Measurements from ENCODE around the gene TM9SF4. TPM values are rescaled to one million over a fixed set of nuclear protein-coding genes. Genes with fewer than 3 reads are reported as not detected.
A peak's percentile ranks its signal among the peaks of the same experiment; 100 is the strongest.
"Not testable (repeated sequence)": the region's sequence is repeated elsewhere in the genome, so short reads cannot be mapped to it uniquely, and the experiment has no call there.

TM9SF4 gene
- polyA plus RNA-seq, 4 donors: 67.1 to 69.1 (median 67.9) TPM

- no peak for DNase-seq (ENCODE audit: low read depth in 4 of 4, low spot score in 3 of 4)
Measured at GRCh38 chr20:32153771-32154170, 44.3 kb downstream of the TM9SF4 start.

- DNase-seq (ENCODE audit: low read depth in 4 of 4, low spot score in 3 of 4): peak; percentile 23 to 40 (median 36)
Measured at GRCh38 chr20:32155017-32155981, 45.8 kb downstream of the TM9SF4 start.

- no peak for DNase-seq (ENCODE audit: low read depth in 4 of 4, low spot score in 3 of 4)
Measured at GRCh38 chr20:32157611-32158010, 48.1 kb downstream of the TM9SF4 start.

GRCh38 chr20:32158351-32158750 lies 48.8 kb downstream of the TM9SF4 start:
- DNase-seq (ENCODE audit: low read depth in 4 of 4, low spot score in 3 of 4): no peak

GRCh38 chr20:32158943-32159660 lies 49.6 kb downstream of the TM9SF4 start:
- no peak for DNase-seq (ENCODE audit: low read depth in 4 of 4, low spot score in 3 of 4)

- DNase-seq (ENCODE audit: low read depth in 4 of 4, low spot score in 3 of 4): no peak
Measured at GRCh38 chr20:32159766-32160221, 50.3 kb downstream of the TM9SF4 start.

GRCh38 chr20:32160341-32160740 lies 50.8 kb downstream of the TM9SF4 start:
- no peak for DNase-seq (ENCODE audit: low read depth in 4 of 4, low spot score in 3 of 4)

- DNase-seq (ENCODE audit: low read depth in 4 of 4, low spot score in 3 of 4): no peak
Measured at GRCh38 chr20:32162351-32162750, 52.8 kb downstream of the TM9SF4 start.

GRCh38 chr20:32163951-32164350 lies 54.4 kb downstream of the TM9SF4 start:
- no peak for DNase-seq (ENCODE audit: low read depth in 4 of 4, low spot score in 3 of 4)

- DNase-seq (ENCODE audit: low read depth in 4 of 4, low spot score in 3 of 4): no peak
Measured at GRCh38 chr20:32164984-32165735, 55.6 kb downstream of the TM9SF4 start.

GRCh38 chr20:32165836-32166545 lies 56.5 kb downstream of the TM9SF4 start:
- DNase-seq (ENCODE audit: low read depth in 4 of 4, low spot score in 3 of 4): no peak

GRCh38 chr20:32167552-32167951 lies 58.0 kb downstream of the TM9SF4 start:
- no peak for DNase-seq (ENCODE audit: low read depth in 4 of 4, low spot score in 3 of 4)

- DNase-seq (ENCODE audit: low read depth in 4 of 4, low spot score in 3 of 4): no peak
Measured at GRCh38 chr20:32168184-32168910, 58.8 kb downstream of the TM9SF4 start.

- not testable (repeated sequence) for DNase-seq (ENCODE audit: low read depth in 4 of 4, low spot score in 3 of 4)
Measured at GRCh38 chr20:32177696-32178095, 68.2 kb downstream of the TM9SF4 start.

- DNase-seq (ENCODE audit: low read depth in 4 of 4, low spot score in 3 of 4): no peak
Measured at GRCh38 chr20:32179515-32179914, 70.0 kb downstream of the TM9SF4 start.

- DNase-seq (ENCODE audit: low read depth in 4 of 4, low spot score in 3 of 4): no peak
Measured at GRCh38 chr20:32179934-32180333, 70.4 kb downstream of the TM9SF4 start.

- no peak for DNase-seq (ENCODE audit: low read depth in 4 of 4, low spot score in 3 of 4)
Measured at GRCh38 chr20:32181606-32182005, 72.1 kb downstream of the TM9SF4 start.

GRCh38 chr20:32183947-32184635 lies 74.6 kb downstream of the TM9SF4 start:
- no peak for DNase-seq (ENCODE audit: low read depth in 4 of 4, low spot score in 3 of 4)

Data from left renal pelvis (tissue), 4 donors.